ENCODE results near the gene DCAF17. TPM values are rescaled to one million over a fixed set of nuclear protein-coding genes. Genes with fewer than 3 reads are reported as not detected.

Gene DCAF17
- total RNA-seq, 1 donor from 2014 or later: 19.2 TPM

- H3K4me3 Mint-ChIP-seq (ENCODE audit: unreplicated experiment): peak within 1 kb of the TSS; percentile 93
- no peaks in the 10 kb centered on the region for H3K9me3 Mint-ChIP-seq (ENCODE audit: unreplicated experiment)
- peak; percentile 88 for DNase-seq (ENCODE audit: extremely low spot score, unreplicated experiment)
- peaks cover 7% of the 10 kb centered on the region for H3K36me3 Mint-ChIP-seq (ENCODE audit: unreplicated experiment)
- H3K4me1 Mint-ChIP-seq (ENCODE audit: unreplicated experiment): peaks cover 30% of the 10 kb centered on the region
- no peak for TF ChIP-seq CTCF (IDR thresholded peaks at IDR 0.05)
- peak within 1 kb of the TSS; percentile 94 for H3K27ac Mint-ChIP-seq (ENCODE audit: unreplicated experiment)
- H3K27me3 Mint-ChIP-seq (ENCODE audit: unreplicated experiment): no peaks in the 10 kb centered on the region
These were observed 88.2 kb downstream of the DCAF17 start, which contains the start of gene CYBRD1 for GRCh38 chr2:171522052-171522787. Gene CYBRD1, plus strand, starts transcription at chr2:171522474. Its CDS starts 72 bp downstream, at chr2:171522546.

- H3K9me3 Mint-ChIP-seq (ENCODE audit: unreplicated experiment): no peaks in the 10 kb centered on the region
- TF ChIP-seq CTCF (IDR thresholded peaks at IDR 0.05): no peak
- peak overlapping the region; percentile 94 for H3K27ac Mint-ChIP-seq (ENCODE audit: unreplicated experiment)
- peaks cover 10% of the 10 kb centered on the region for H3K36me3 Mint-ChIP-seq (ENCODE audit: unreplicated experiment)
- H3K27me3 Mint-ChIP-seq (ENCODE audit: unreplicated experiment): no peaks in the 10 kb centered on the region
- peak overlapping the region; percentile 93 for H3K4me3 Mint-ChIP-seq (ENCODE audit: unreplicated experiment)
- H3K4me1 Mint-ChIP-seq (ENCODE audit: unreplicated experiment): peaks cover 33% of the 10 kb centered on the region
- DNase-seq (ENCODE audit: extremely low spot score, unreplicated experiment): peak; percentile 86
These were observed 88.7 kb downstream of the DCAF17 start for GRCh38 chr2:171522788-171523087.

- Mint-ChIP-seq H3K4me1 (ENCODE audit: unreplicated experiment) (peaks cover 33% of the 10 kb centered on the region), H3K9me3 (ENCODE audit: unreplicated experiment) (no peaks in the 10 kb centered on the region), H3K36me3 (ENCODE audit: unreplicated experiment) (peaks cover 12% of the 10 kb centered on the region), H3K27me3 (ENCODE audit: unreplicated experiment) (no peaks in the 10 kb centered on the region), H3K4me3 (ENCODE audit: unreplicated experiment) (peak overlapping the region; percentile 93), H3K27ac (ENCODE audit: unreplicated experiment) (peak overlapping the region; percentile 92)
- no peak for TF ChIP-seq CTCF (IDR thresholded peaks at IDR 0.05)
- peak; percentile 91 for DNase-seq (ENCODE audit: extremely low spot score, unreplicated experiment)
These were observed 89.3 kb downstream of the DCAF17 start for GRCh38 chr2:171523088-171524017.

- Mint-ChIP-seq H3K27me3 (ENCODE audit: unreplicated experiment) (no peaks in the 10 kb centered on the region), H3K4me3 (ENCODE audit: unreplicated experiment) (peak overlapping the region; percentile 93), H3K36me3 (ENCODE audit: unreplicated experiment) (peaks cover 19% of the 10 kb centered on the region), H3K27ac (ENCODE audit: unreplicated experiment) (peak overlapping the region; percentile 92), H3K9me3 (ENCODE audit: unreplicated experiment) (no peaks in the 10 kb centered on the region), H3K4me1 (ENCODE audit: unreplicated experiment) (peaks cover 33% of the 10 kb centered on the region)
- TF ChIP-seq CTCF (IDR thresholded peaks at IDR 0.05): no peak
- DNase-seq (ENCODE audit: extremely low spot score, unreplicated experiment): no peak
These were observed 90.0 kb downstream of the DCAF17 start for GRCh38 chr2:171524018-171524401.

- Mint-ChIP-seq H3K9me3 (ENCODE audit: unreplicated experiment) (peaks cover 4% of the 10 kb centered on the region), H3K27me3 (ENCODE audit: unreplicated experiment) (no peaks in the 10 kb centered on the region), H3K36me3 (ENCODE audit: unreplicated experiment) (peaks cover 26% of the 10 kb centered on the region), H3K4me1 (ENCODE audit: unreplicated experiment) (peaks cover 50% of the 10 kb centered on the region), H3K4me3 (ENCODE audit: unreplicated experiment) (no peak overlapping the region), H3K27ac (ENCODE audit: unreplicated experiment) (peak overlapping the region; percentile 52)
- DNase-seq (ENCODE audit: extremely low spot score, unreplicated experiment): no peak
- TF ChIP-seq CTCF (IDR thresholded peaks at IDR 0.05): peak; percentile 58
These were observed 95.9 kb downstream of the DCAF17 start for GRCh38 chr2:171529914-171530313.
